ENCODE results near the gene EPB41L5.
"Not testable (repeated sequence)": the region's sequence is repeated elsewhere in the genome, so short reads cannot be mapped to it uniquely, and the experiment has no call there.

The EPB41L5 gene

DNA sequence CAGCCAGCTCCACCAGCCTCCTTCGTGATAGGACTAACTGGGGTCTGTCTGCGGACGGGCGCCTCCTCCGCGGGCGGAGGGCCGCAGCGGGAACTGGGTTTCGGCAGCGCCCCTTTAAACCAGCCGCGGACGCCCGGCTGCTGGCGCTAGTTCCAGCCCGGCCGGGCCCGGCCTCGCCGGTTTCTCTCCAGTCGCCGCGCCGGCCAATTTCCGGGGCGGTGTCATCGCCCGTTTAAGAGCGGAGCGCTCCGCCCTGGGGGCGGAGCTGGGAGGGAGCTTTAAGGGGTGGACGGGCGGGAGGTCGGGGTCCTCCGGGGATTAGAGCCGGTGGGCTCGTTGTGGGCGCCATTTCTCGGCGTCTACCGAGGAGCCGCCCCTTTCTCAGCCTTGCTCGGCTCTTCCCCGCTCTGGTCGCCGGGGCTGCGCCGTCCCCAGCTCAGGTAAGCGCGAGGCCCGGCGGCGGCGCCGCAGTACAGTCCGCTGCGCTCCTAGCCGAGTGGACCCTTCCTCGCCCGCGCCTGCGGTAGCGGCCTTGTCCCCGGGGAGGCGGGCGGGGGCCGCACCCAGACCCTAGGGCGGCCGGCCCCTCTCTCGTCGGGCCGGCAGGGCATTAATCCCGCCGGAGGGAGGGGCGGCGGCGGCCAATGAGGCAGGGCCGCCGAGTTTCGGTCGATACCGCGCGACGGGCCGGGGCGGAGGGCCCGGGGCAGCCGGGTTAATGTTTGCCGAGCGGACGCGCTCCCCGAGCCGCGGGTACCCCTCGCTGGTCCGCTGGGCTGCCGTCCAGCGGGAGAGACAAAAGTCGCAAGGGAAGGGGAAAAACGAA, at the start of gene EPB41L5:
TSS of gene EPB41L5 (plus strand) at position 307 of the 826 bp plus-strand sequence. CDS start 6,008 bp downstream, outside the sequence.
- DNase-seq (ENCODE audit: low read depth), result peak; percentile 97
- TF ChIP-seq, protein P1, sequence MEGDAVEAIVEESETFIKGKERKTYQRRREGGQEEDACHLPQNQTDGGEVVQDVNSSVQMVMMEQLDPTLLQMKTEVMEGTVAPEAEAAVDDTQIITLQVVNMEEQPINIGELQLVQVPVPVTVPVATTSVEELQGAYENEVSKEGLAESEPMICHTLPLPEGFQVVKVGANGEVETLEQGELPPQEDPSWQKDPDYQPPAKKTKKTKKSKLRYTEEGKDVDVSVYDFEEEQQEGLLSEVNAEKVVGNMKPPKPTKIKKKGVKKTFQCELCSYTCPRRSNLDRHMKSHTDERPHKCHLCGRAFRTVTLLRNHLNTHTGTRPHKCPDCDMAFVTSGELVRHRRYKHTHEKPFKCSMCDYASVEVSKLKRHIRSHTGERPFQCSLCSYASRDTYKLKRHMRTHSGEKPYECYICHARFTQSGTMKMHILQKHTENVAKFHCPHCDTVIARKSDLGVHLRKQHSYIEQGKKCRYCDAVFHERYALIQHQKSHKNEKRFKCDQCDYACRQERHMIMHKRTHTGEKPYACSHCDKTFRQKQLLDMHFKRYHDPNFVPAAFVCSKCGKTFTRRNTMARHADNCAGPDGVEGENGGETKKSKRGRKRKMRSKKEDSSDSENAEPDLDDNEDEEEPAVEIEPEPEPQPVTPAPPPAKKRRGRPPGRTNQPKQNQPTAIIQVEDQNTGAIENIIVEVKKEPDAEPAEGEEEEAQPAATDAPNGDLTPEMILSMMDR (IDR thresholded peaks at IDR 0.05; ENCODE audit: insufficient read depth, low read depth, low read length, missing control alignments), result no peak
- H3K4me3 ChIP-seq (ENCODE audit: low read length), result peak within 1 kb of the TSS; percentile 81

DNA sequence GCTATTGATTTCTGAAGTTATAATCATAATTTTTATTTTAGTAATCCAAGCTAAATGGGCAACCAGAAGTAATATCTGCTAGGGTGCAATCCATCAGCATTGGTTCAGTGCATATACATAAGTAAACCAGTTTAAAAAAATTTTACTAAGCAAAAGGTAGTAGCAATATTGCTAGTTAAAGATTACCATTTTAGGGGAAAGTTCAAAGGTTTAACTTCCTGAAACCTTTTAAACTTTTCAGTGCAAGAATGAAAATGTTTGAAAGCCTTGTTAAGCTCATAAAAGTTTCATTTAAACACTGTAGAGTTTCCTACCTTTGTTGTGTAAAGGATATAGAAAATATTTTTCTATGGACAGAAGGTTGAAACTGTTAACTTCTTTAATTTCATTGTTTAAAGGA, 31.0 kb upstream of the EPB41L5 start:
- no peak for DNase-seq (ENCODE audit: low read depth)
- no peak overlapping the region for H3K4me3 ChIP-seq (ENCODE audit: low read length)
- TF ChIP-seq, protein P1 (IDR thresholded peaks at IDR 0.05; ENCODE audit: insufficient read depth, low read depth, low read length, missing control alignments), result no peak

DNA sequence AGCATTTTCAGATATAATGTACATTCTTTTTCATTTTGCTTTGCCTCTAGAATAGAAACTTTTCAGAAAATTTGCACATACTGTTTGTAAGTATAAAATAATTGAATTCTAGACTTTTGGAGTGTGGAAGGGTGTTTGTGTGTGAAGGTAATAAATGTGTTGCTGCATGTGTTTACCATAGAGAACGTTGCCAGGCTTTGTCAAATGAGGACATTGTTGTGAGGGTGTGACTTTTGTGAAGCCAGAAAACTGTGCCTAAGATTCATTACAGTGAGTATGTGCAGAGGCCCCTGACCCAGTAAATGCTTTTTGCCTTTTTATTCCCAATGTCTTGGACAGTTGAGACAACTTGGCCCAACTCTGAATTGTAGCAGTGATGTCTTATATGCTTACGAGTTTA, 30.4 kb upstream of the EPB41L5 start:
- no peak overlapping the region for H3K4me3 ChIP-seq (ENCODE audit: low read length)
- DNase-seq (ENCODE audit: low read depth), result no peak
- TF ChIP-seq, protein P1 (IDR thresholded peaks at IDR 0.05; ENCODE audit: insufficient read depth, low read depth, low read length, missing control alignments), result no peak

DNA sequence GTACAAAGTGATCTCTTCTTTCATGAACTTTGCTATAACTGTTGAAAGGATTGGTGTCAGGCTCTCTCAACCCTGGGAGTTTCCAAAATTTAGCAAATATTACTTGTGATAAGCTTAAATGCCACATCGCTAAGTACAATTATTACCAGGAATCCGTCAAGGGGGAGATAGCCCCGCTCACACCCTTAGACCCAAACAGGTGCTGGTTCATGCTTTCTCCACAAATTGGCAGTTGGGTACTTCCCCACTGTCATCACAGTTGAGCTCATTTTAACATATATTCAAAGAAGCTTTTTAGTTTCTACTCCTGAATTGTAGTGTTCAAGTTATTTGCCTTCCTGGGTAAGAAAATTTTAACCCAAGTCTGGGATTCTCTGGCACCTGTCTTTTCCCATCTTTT, 29.8 kb upstream of the EPB41L5 start:
- no peak overlapping the region for H3K4me3 ChIP-seq (ENCODE audit: low read length)
- DNase-seq (ENCODE audit: low read depth), result no peak
- TF ChIP-seq, protein P1 (IDR thresholded peaks at IDR 0.05; ENCODE audit: insufficient read depth, low read depth, low read length, missing control alignments), result no peak

DNA sequence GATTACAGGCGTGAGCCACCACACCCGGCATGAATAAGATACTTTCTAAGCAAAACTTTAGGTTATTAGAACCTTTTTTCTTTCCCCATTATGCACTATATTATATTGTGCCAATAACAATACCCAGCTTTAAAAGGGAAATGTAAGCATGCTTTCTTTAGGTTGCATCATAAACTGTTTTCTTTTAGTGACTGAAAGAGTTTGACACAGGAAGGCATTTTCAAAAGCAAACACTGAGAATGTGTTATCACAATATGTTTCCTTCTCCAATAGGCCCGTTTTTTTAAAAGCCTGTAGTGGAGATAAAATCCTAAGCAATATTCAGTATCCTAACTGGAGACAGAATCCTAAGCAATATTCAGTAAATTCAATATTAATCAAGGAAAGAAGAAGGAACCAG, 16.7 kb upstream of the EPB41L5 start:
- DNase-seq (ENCODE audit: low read depth), result no peak
- H3K4me3 ChIP-seq (ENCODE audit: low read length), result no peak overlapping the region
- TF ChIP-seq, protein P1 (IDR thresholded peaks at IDR 0.05; ENCODE audit: insufficient read depth, low read depth, low read length, missing control alignments), result no peak

DNA sequence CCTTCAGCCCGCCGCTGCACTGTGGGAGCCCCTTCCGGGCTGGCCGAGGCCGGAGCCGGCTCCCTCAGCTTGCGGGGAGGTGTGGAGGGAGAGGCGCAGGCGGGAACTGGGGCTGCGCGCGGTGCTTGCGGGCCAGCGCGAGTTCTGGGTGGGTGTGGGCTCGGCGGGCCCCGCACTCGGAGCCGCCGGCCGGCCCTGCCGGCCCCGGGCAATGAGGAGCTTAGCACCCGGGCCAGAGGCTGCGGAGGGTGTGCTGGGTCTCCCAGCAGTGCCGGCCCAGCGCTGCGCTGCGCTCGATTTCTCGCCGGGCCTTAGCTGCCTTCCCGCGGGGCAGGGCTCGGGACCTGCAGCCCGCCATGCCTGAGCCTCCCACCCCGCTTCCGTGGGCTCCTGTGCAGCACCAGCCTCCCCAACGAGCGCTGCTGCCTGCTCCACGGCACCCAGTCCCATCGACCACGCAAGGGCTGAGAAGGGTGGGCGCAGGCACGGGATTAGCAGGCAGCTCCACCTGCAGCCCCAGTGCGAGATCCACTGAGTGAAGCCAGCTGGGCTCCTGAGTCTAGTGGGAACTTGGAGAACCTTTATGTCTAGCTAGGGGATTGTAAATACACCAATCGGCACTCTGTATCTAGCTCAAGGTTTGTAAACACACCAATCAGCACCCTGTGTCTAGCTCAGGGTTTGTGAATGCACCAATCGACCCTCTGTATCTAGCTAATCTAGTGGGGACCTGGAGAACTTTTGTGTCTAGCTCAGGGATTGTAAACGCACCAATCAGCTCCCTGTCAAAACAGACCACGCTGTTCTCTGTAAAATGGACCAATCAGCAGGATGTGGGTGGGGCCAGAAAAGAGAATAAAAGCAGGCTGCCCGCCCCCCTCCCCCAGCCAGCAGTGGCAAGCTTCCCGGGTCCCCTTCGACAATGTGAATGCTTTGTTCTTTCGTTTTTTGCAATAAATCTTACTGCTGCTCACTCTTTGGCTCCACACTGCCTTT, 15.7 kb upstream of the EPB41L5 start:
- H3K4me3 ChIP-seq (ENCODE audit: low read length); DNase-seq (ENCODE audit: low read depth): not testable (repeated sequence)

DNA sequence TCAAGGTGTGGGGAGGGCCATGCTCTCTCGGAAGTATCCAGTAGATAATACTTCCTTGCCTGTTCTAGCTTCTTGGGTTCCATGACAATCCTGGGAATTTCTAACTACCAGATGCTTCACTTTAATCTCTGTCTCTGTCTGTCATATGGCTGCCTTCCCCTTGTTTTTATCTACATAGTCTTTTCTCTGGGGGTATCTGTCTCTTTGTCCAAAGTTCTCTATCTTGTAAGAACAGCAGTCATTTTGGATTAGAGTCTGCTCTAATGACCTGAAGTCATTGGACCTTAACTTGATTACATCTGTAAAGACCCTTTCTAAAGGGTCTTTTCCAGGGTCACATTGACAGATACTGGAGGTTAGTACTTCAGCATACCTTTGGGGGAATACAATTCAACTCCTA, 11.4 kb upstream of the EPB41L5 start:
- no peak overlapping the region for H3K4me3 ChIP-seq (ENCODE audit: low read length)
- DNase-seq (ENCODE audit: low read depth), result no peak
- TF ChIP-seq, protein P1 (IDR thresholded peaks at IDR 0.05; ENCODE audit: insufficient read depth, low read depth, low read length, missing control alignments), result no peak

All from epithelial cell of esophagus (primary cell).